K562 treated with DMSO at 1 percent for 48 hours (cell line): ENCODE results near the gene ATP2B1. TPM values are rescaled to one million over a fixed set of nuclear protein-coding genes. Genes with fewer than 3 reads are reported as not detected.

Experiments used
- total RNA-seq: library from RNA; unstranded; fragments of 300-600 nt; gene quantifications from 2 replicates; pipeline ENCODE4 v1.2.3, GENCODE V29; 2022; ENCODE audit warnings: low replicate concordance; ENCODE audit errors: extremely low read depth

Gene ATP2B1
- total RNA-seq: not detected in 2 replicates

DNA sequence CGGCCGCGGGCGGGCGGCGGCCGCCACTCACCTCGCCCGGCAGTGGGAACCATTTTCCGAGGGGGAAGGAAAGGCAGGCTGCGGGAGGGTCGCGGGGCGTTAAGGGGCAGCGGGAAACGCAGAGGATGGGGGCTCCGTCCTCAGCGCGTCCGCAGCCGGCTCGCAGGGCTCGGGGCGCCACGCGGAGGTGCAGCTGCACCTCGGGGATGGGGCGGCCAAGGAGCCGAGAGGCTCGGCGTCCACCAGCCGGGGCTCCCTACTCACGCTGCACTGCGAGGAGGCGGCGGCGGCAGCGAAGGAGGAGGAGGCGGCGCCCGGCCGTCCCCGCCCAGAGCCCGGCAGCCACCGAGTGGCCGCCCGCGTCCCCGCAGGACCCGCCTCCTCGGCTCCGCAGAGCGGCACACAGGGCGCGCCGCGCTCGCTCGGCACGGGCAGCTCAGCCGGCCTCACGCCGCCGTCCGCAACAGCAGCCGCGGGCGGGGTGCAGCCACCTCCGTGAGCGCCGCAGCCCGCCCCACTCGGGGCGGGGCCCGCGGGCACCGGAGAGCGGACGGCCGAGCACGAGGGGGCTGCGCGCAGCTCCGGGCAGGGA, at the start of gene ATP2B1:
TSS of gene ATP2B1 (minus strand) at position 274 of the 592 bp plus-strand sequence. CDS start 52,952 bp downstream, outside the sequence.

Other genes starting within 250 kb of the ATP2B1 start
- gene GALNT4, start 184.0 kb downstream of the ATP2B1 start, total RNA-seq: not detected in 2 replicates
- not detected in 2 replicates for gene POC1B, start 182.8 kb downstream of the ATP2B1 start, total RNA-seq